Mammary epithelial cell (primary cell): Measurements from ENCODE around the gene ASZ1.

ENCODE experiments used
- EZH2 ChIP-seq: IDR thresholded peaks from 2 replicates; pipeline ENCODE4 v1.6.1; 2012; ENCODE audit warnings: low read length, inconsistent platforms, borderline replicate concordance
- TF ChIP-seq, protein P1 (sequence below), 2 donors: IDR thresholded peaks in 1 of 2; conservative IDR thresholded peaks in 1 of 2; 2 replicates each; pipeline ENCODE4 v1.5.1; 2011 to 2012; ENCODE audit warnings: inconsistent platforms in 2 of 2, low read length in 2 of 2, mild to moderate bottlenecking in 2 of 2, control low read depth in 1 of 2, low read depth in 1 of 2; ENCODE audit not compliant: insufficient read depth in 1 of 2; ENCODE audit errors: extremely low read depth in 1 of 2

DNA sequence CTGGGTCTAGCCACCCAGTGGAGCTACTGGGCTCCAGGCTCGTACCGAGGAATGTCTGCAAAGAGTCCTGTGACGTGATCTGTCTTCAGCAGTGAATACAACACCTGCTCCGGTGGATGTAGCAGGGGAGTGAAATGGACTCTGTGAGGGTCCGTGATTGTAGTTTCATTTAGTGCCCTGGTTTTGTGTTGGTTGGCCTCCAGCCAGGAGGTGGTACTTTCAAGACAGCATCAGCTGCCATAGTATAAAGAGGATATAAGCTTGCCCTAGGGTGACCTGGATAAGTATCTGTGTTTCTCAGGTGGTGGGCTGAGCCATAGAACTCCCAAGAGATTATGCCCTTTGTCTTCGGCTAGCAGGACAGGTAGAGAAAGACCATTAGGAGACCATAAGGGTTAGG lies 79.8 kb downstream of the ASZ1 start:
- TF ChIP-seq, protein P1, sequence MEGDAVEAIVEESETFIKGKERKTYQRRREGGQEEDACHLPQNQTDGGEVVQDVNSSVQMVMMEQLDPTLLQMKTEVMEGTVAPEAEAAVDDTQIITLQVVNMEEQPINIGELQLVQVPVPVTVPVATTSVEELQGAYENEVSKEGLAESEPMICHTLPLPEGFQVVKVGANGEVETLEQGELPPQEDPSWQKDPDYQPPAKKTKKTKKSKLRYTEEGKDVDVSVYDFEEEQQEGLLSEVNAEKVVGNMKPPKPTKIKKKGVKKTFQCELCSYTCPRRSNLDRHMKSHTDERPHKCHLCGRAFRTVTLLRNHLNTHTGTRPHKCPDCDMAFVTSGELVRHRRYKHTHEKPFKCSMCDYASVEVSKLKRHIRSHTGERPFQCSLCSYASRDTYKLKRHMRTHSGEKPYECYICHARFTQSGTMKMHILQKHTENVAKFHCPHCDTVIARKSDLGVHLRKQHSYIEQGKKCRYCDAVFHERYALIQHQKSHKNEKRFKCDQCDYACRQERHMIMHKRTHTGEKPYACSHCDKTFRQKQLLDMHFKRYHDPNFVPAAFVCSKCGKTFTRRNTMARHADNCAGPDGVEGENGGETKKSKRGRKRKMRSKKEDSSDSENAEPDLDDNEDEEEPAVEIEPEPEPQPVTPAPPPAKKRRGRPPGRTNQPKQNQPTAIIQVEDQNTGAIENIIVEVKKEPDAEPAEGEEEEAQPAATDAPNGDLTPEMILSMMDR (conservative IDR thresholded peaks at IDR 0.05 in 1 of 2, IDR thresholded peaks at IDR 0.05 in 1 of 2; ENCODE audit: extremely low read depth in 1 of 2, insufficient read depth in 1 of 2, low read depth in 1 of 2, low read length in 2 of 2): no peak
- no peak for TF ChIP-seq EZH2
